GM10266 (cell line): Measurements from ENCODE around the gene CWC15.
"Not testable (repeated sequence)": the region's sequence is repeated elsewhere in the genome, so short reads cannot be mapped to it uniquely, and the experiment has no call there.

ENCODE experiments used
- DNase-seq: peaks from one replicate; pipeline ENCODE4 v3.0.0; 2012; ENCODE audit errors: extremely low spot score
- CTCF ChIP-seq: IDR thresholded peaks from 2 replicates; pipeline ENCODE4 v1.5.1; 2012; ENCODE audit warnings: mild to moderate bottlenecking, low read depth; ENCODE audit not compliant: control insufficient read depth, insufficient read depth; ENCODE audit errors: missing control alignments

The CWC15 gene

GRCh38 chr11:94934362-94934761 lies 39.0 kb downstream of the CWC15 start:
- TF ChIP-seq CTCF: no peak
- DNase-seq: no peak

- TF ChIP-seq CTCF: no peak
- no peak for DNase-seq
Observed at GRCh38 chr11:94933223-94934130, 39.9 kb downstream of the CWC15 start.

GRCh38 chr11:94932503-94932902 lies 40.9 kb downstream of the CWC15 start:
- DNase-seq: no peak
- TF ChIP-seq CTCF: no peak

GRCh38 chr11:94932072-94932471 lies 41.3 kb downstream of the CWC15 start:
- not testable (repeated sequence) for DNase-seq

- no peak for DNase-seq
- TF ChIP-seq CTCF: no peak
Observed at GRCh38 chr11:94928117-94928990, 45.0 kb downstream of the CWC15 start.

DNA sequence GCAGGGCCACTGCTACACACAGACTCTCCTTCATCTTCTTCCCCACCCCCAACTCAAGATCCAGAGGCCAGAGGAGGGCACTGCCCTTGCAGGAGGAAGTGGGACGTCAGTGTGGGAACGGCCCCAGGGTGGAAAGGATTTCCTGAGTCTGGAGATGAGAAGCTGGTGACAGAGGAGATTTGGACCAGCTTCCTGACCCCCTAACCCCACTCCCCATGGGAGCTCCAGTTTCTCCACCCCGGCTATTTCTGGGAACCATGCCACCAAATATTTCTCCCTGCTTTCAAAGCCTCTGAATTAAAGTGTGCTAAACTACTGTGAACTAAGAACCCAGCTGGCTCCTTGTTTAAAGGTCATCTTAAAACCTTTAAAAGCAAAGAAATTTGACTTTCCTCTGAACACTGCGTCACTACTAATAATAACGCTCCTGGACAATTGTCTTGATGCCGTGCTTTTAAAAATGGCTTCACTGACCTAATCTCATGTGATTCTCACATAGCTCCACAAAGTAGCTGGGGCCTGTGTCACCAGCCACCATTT lies 46.6 kb downstream of the CWC15 start:
- no peak for TF ChIP-seq CTCF
- DNase-seq: no peak

- TF ChIP-seq CTCF: no peak
- DNase-seq: no peak
Observed at GRCh38 chr11:94926271-94926625, 47.1 kb downstream of the CWC15 start.
